Eye (tissue), 1 donor: ENCODE measurements around the gene CRYM.
"Not testable (repeated sequence)": the region's sequence is repeated elsewhere in the genome, so short reads cannot be mapped to it uniquely, and the experiment has no call there.

Experiments used
- DNase-seq: peaks from one replicate; pipeline ENCODE4 v3.0.0-alpha.2; 2015

Gene CRYM

GRCh38 chr16:21277045-21277926 is 804 bp downstream of the CRYM start:
- DNase-seq: no peak

- no peak for DNase-seq
Observed at GRCh38 chr16:21276090-21276489, 2.0 kb downstream of the CRYM start.

- DNase-seq: no peak
Observed at GRCh38 chr16:21275529-21275928, 2.6 kb downstream of the CRYM start.

- DNase-seq: peak; percentile 11
Observed at GRCh38 chr16:21274172-21274726, 3.8 kb downstream of the CRYM start.

- not testable (repeated sequence) for DNase-seq
Observed at GRCh38 chr16:21272763-21273162, 5.3 kb downstream of the CRYM start.

GRCh38 chr16:21272253-21272652 is 5.8 kb downstream of the CRYM start:
- no peak for DNase-seq

GRCh38 chr16:21268236-21268635 is 9.9 kb downstream of the CRYM start:
- no peak for DNase-seq

GRCh38 chr16:21267298-21267697 is 10.8 kb downstream of the CRYM start:
- DNase-seq: no peak

- DNase-seq: no peak
Observed at GRCh38 chr16:21265104-21265837, 12.8 kb downstream of the CRYM start.

GRCh38 chr16:21264571-21265036 is 13.5 kb downstream of the CRYM start:
- no peak for DNase-seq

GRCh38 chr16:21263640-21264570 is 14.2 kb downstream of the CRYM start:
- DNase-seq: peak; percentile 75

- no peak for DNase-seq
Observed at GRCh38 chr16:21262779-21263639, 15.1 kb downstream of the CRYM start.

- no peak for DNase-seq
Observed at GRCh38 chr16:21260870-21261791, 17.0 kb downstream of the CRYM start.

GRCh38 chr16:21257284-21257683 is 20.8 kb downstream of the CRYM start:
- no peak for DNase-seq

- no peak for DNase-seq
Observed at GRCh38 chr16:21256636-21257035, 21.5 kb downstream of the CRYM start.

- DNase-seq: no peak
Observed at GRCh38 chr16:21253470-21253869, 24.6 kb downstream of the CRYM start.

- DNase-seq: no peak
Observed at GRCh38 chr16:21250072-21250923, 27.8 kb downstream of the CRYM start.

GRCh38 chr16:21248179-21248578 is 29.9 kb downstream of the CRYM start:
- DNase-seq: not testable (repeated sequence)

- peak; percentile 32 for DNase-seq
Observed at GRCh38 chr16:21244518-21245215, 33.4 kb downstream of the CRYM start.
